IPS-11a (cell line): ENCODE results near the gene SH3BGR.
"Not testable (repeated sequence)": the region's sequence is repeated elsewhere in the genome, so short reads cannot be mapped to it uniquely, and the experiment has no call there.

Experiments used
- H3K4me3 ChIP-seq: one replicate; pipeline ENCODE4 v1.5.1; 2013; ENCODE audit warnings: low read depth, low read length, control low read depth

The SH3BGR gene

GRCh38 chr21:39538453-39539042 is 86.8 kb downstream of the SH3BGR start:
- no peak overlapping the region for H3K4me3 ChIP-seq

DNA sequence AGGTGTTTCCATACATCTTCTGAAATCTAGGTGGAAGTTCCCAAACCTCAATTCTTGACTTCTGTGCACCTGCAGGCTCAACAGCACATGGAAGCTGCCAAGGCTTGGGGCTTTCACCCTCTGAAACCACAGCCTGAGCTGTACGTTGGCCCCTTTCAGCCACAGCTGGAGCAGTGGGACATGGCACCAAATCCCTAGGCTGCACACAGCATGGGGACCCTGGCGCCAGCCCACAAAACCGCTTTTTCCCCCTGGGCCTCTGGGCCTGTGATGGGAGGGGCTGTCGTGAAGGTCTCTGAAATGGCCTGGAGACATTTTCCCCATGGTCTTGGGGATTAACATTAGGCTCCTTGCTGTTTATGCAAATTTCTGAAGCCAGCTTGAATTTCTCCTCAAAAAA is 88.6 kb downstream of the SH3BGR start:
- H3K4me3 ChIP-seq: not testable (repeated sequence)

GRCh38 chr21:39542736-39543135 is 91.0 kb downstream of the SH3BGR start:
- no peak overlapping the region for H3K4me3 ChIP-seq

GRCh38 chr21:39546522-39546921 is 94.8 kb downstream of the SH3BGR start:
- H3K4me3 ChIP-seq: no peak overlapping the region

DNA sequence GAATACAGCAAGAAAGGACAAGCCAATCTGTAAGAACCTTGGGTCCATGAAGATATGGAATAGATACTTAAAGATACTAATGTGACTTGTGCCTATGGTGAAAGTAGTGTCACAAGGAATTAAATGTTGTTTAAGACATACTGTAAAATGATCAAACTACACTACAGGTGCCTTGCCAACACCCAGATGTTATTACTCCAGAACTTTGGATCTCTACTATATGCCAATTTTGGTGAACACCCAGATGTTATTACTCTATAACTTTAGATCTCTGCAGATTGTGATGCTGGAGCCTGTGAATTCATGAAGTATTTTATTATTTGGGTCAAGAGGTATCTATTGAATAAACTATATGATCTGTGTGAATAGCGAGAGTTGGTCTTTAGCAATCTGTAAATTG is 101.1 kb downstream of the SH3BGR start:
- H3K4me3 ChIP-seq: no peak overlapping the region

- no peak overlapping the region for H3K4me3 ChIP-seq
Observed at GRCh38 chr21:39553331-39553730, 101.6 kb downstream of the SH3BGR start.

DNA sequence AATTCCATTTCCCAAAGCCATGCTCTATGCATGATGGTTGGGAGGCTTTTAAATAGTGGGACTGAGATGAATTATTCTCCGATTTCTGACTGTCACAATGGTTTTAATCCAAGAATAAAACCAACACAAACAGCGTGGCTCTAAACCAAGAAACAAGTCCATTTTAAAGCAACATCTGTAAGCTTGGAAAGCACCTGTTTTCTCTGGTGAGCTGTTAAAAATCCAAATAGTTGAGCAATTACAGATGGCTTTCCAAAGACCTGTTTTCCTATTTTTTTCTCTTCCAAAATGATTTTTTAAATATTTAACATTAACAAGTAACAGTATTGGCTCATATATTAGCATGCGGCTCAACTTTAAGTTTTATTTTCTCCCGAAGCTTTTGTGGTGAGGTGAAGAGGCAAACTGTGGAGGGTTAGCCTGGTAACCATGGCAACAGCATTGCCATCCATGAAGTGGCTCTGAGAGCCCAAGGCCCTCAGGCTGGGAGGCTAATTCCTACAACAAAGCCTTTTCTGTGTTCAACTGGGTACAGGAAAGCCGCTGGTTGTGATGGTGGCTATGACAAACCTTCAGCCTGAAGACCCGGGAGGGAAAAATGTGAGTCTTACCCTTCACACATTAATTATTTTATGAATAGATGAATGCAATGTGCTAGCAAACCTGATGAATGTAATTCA is 104.3 kb downstream of the SH3BGR start:
- no peak overlapping the region for H3K4me3 ChIP-seq

DNA sequence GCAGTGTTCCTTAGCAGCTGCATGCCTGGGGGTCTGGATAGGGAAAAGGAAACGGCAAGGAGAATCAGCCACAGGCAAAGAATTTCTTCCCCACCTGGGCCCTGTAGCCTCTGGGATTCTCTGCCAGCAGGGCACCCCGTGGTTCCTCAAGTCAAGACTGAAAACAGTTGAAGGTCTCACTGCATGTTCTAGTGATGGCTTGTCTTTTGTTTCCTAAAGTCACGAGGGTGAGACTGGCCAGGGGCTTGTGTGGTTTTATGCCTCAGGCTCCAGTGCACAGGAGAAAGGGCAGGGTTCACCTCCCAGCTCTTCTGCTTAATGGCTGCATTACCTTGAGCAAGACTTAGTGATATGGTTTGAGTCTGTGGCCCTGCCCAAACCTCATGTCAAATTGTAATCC is 107.7 kb downstream of the SH3BGR start:
- no peak overlapping the region for H3K4me3 ChIP-seq

GRCh38 chr21:39561140-39561539 is 109.4 kb downstream of the SH3BGR start:
- no peak overlapping the region for H3K4me3 ChIP-seq

- no peak overlapping the region for H3K4me3 ChIP-seq
Observed at GRCh38 chr21:39562791-39563770, 111.3 kb downstream of the SH3BGR start.

DNA sequence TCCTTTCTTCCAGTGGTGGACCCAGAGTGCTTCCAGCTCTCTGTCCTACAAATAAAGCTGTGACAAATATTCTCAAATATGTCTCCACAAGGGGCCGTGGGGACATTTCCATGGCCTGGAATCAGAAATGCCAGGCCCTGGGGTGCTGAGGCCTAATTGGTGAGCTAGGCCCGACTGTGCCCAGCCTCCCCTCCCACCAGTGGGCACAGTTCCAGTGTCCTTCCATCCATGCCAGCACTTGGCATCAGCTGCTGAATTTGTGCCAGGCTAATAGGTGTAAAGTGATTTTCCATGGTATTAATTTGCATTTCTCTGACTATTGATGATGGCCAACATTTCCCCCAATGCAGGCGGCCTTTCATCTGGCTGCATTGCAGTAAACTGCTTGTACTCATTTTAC is 112.4 kb downstream of the SH3BGR start:
- no peak overlapping the region for H3K4me3 ChIP-seq
